Coronary artery (tissue), 2 donors: ENCODE measurements around the gene AQP5.
"Not testable (repeated sequence)": the region's sequence is repeated elsewhere in the genome, so short reads cannot be mapped to it uniquely, and the experiment has no call there.

ENCODE experiments used
- DNase-seq: peaks from one replicate; pipeline ENCODE4 v3.0.0-alpha.2; 2017; ENCODE audit warnings: low spot score
- H3K27ac ChIP-seq, 2 donors: fragments of 200-600 bp; sonication (generic); one replicate each; pipeline ENCODE4 v1.5.1; 2016 to 2019
- H3K4me3 ChIP-seq: fragments of 200-600 bp; sonication (generic); 2 replicates; pipeline ENCODE4 v1.5.1; 2016; ENCODE audit warnings: mild to moderate bottlenecking, moderate library complexity
- CTCF ChIP-seq: fragments of 200-600 bp; sonication (generic); IDR thresholded peaks from one replicate; pipeline ENCODE4 v1.5.1; 2019; ENCODE audit warnings: antibody characterized with exemption

Gene AQP5

GRCh38 chr12:49980501-49981349, 19.1 kb downstream of the AQP5 start:
- Histone ChIP-seq H3K4me3 (no peak overlapping the region), H3K27ac (no peak overlapping the region)
- no peak for DNase-seq
- no peak for TF ChIP-seq CTCF

- DNase-seq, result no peak
- TF ChIP-seq CTCF, result no peak
- Histone ChIP-seq H3K27ac (no peak overlapping the region), H3K4me3 (no peak overlapping the region)
Observed at GRCh38 chr12:49982246-49983087, 20.8 kb downstream of the AQP5 start.

- TF ChIP-seq CTCF, result no peak
- no peak for DNase-seq
- Histone ChIP-seq H3K27ac (no peak overlapping the region), H3K4me3 (no peak overlapping the region)
Observed at GRCh38 chr12:49983892-49984291, 22.2 kb downstream of the AQP5 start.

GRCh38 chr12:49984476-49985359, 23.0 kb downstream of the AQP5 start:
- TF ChIP-seq CTCF, result no peak
- Histone ChIP-seq H3K4me3 (no peak overlapping the region), H3K27ac (no peak overlapping the region)
- no peak for DNase-seq

- TF ChIP-seq CTCF, result no peak
- Histone ChIP-seq H3K4me3 (no peak overlapping the region), H3K27ac (no peak overlapping the region)
Observed at GRCh38 chr12:49985981-49986380, 24.3 kb downstream of the AQP5 start.

GRCh38 chr12:49986476-49986875, 24.8 kb downstream of the AQP5 start:
- H3K27ac ChIP-seq, H3K4me3 ChIP-seq: not testable (repeated sequence)

More at GRCh38 chr12:49985981-49986380, 24.3 kb downstream of the AQP5 start:
- DNase-seq, result no peak

More at GRCh38 chr12:49986476-49986875, 24.8 kb downstream of the AQP5 start:
- DNase-seq, result not testable (repeated sequence)
